RWPE1 (cell line): ENCODE data around the gene CHST11.
"Not testable (repeated sequence)": the region's sequence is repeated elsewhere in the genome, so short reads cannot be mapped to it uniquely, and the experiment has no call there.

Experiments used
- CTCF ChIA-PET: fragments of 350-600 bp; sonication (Branson Sonifier 250); formaldehyde crosslinking; extraction: SDS; loops from one replicate; lab custom pipeline; 2021; lab: Yijun Ruan, JAX
- POLR2A ChIA-PET: fragments of 400-600 bp; formaldehyde crosslinking; extraction: SDS; loops from one replicate; lab custom pipeline; 2020; ENCODE audit warnings: antibody characterized with exemption; ENCODE audit not compliant: low non-redundant PET; lab: Yijun Ruan, JAX
- DNase-seq: peaks from one replicate; pipeline ENCODE4 v3.0.0; 2012; ENCODE audit warnings: low spot score
- H3K27ac ChIP-seq: fragments of 450-650 bp; 2 replicates; pipeline ENCODE4 v1.5.1; 2017
- TF ChIP-seq, protein P1 (sequence below): fragments of 450-650 bp; conservative IDR thresholded peaks from 2 replicates; pipeline ENCODE4 v1.5.1; 2017; ENCODE audit warnings: low read depth, mild to moderate bottlenecking

CHST11 gene

DNA sequence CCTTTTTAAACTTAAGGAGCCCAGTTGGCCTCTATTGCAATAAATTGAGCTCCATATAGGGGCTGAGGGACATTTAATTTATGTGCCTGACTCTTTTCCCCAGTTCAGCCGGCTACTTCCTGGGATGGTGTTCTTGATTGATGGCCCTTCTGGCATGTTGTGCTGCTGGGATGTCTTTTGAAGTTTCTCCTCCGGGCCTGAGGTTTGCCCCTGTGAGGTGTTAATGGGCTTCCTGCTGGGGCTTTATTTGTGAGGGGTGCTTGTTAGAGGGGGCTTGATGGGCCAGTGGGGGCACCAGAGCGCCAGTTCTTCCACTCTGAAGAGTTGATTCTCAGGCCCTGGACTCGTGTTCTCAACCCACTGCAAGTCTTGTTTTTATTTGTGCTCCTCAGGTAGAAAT is 69.6 kb downstream of the CHST11 start:
- no peak for DNase-seq
- ChIA-PET CTCF (no interaction called here), POLR2A (no interaction called here)
- H3K27ac ChIP-seq: no peak overlapping the region
- TF ChIP-seq, protein P1, sequence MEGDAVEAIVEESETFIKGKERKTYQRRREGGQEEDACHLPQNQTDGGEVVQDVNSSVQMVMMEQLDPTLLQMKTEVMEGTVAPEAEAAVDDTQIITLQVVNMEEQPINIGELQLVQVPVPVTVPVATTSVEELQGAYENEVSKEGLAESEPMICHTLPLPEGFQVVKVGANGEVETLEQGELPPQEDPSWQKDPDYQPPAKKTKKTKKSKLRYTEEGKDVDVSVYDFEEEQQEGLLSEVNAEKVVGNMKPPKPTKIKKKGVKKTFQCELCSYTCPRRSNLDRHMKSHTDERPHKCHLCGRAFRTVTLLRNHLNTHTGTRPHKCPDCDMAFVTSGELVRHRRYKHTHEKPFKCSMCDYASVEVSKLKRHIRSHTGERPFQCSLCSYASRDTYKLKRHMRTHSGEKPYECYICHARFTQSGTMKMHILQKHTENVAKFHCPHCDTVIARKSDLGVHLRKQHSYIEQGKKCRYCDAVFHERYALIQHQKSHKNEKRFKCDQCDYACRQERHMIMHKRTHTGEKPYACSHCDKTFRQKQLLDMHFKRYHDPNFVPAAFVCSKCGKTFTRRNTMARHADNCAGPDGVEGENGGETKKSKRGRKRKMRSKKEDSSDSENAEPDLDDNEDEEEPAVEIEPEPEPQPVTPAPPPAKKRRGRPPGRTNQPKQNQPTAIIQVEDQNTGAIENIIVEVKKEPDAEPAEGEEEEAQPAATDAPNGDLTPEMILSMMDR: no peak

DNA sequence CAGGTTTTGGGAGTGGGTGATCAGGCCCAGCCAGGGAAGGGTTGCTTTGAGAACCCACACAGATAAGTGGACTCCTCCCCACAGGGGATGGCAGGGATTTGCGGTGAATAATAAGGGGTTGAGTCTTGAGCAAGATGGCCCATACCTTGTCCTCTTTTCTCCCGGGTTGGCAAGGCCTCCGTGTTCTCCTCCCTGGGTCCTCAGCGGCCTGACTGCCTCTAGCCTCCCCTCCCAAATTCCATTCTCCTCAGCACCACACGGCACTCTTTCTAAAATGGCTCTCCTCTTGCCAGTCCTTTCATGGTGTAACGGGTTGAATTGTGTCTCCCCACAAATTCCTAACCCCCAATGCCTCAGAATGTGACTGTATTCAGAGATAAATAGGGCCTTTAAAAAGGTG is 70.0 kb downstream of the CHST11 start:
- POLR2A ChIA-PET: no interaction called here
- TF ChIP-seq, protein P1: no peak
- no peak for DNase-seq
- CTCF ChIA-PET: interaction anchor here (0.6 kb wide), 1 partner anchor 23 kb away, joined by 4 read pairs; no protein-coding TSS in a partner anchor
- H3K27ac ChIP-seq: no peak overlapping the region

DNA sequence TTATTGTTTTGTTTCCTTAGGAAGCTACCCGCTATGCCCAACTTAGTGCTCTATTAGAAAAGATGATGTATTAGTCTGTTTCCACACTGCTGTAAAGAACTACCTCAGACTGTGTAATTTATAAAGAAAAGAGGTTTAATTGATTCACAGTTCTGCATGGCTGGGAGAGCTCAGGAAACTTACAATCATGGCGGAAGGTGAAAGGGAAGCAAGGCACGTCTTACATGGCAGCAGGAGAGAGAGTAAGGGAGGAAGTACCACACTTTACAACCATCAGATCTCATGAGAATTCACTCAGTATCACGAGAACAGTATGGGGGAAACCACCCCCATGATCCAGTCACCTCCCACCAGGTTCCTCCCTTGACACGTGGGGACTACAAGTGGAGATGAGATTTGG is 70.9 kb downstream of the CHST11 start:
- DNase-seq, H3K27ac ChIP-seq, POLR2A ChIA-PET: not testable (repeated sequence)
- CTCF ChIA-PET: interaction anchor here (0.7 kb wide), 1 partner anchor 1033 kb away, joined by 3 read pairs; no protein-coding TSS in a partner anchor

DNA sequence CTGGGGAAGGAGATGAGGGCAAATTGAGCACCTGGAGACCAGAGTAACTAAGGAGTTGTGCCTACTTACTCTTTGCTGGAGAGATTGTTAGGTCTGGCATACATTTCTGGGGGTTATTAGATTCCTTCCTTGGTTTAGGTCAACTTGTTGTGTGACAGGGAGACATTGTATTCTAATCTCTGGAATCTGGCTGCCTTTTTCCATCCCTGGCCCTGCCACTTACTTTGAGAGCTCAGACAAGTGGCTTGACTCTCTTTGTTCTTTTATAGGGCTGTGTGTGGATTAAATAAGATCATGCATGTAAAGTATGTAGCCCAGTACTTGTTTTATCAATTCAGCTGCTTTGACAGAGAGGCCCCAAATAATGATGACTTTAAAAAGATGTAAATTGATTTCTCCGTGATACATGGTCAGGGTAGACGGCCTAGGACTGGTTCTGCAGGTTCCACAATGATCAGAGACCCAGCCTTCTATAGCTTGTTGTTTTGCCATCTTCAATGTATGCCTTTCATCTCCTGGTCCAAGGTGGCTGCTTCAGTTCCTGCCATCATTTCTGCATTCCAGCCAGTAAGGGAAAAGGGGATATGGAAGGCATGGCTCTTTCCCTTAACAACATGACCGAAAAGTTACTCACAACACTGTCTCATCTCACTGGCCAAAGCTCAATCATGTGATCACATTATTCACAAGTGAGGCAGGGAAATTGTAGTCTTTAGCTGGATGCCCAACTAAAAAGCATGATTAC is 72.6 kb downstream of the CHST11 start:
- POLR2A ChIA-PET: no interaction called here
- DNase-seq: no peak
- no peak overlapping the region for H3K27ac ChIP-seq
- TF ChIP-seq, protein P1: no peak
- CTCF ChIA-PET: interaction anchor here (0.6 kb wide), 1 partner anchor 12 kb away, joined by 3 read pairs; no protein-coding TSS in a partner anchor

DNA sequence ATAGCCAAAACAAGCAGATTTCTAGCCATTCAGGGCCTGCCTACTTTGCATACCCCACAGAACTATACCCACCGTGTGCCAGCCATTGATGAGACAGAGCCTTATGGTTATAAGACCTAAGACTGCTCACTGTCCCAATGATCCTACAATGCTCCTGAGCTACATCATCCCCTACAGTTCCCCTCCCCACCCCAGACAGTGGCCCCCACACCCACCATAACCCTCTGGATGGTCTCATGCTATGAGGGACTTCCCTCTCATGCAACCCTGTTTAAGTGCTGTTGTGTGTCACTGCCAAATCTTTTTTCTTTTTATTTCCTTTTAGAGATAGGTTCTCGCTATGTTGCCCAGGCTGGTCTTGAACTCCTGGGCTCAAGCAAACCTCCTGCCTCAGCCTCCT is 75.9 kb downstream of the CHST11 start:
- TF ChIP-seq, protein P1: no peak
- DNase-seq: no peak
- no peak overlapping the region for H3K27ac ChIP-seq
- ChIA-PET CTCF (no interaction called here), POLR2A (no interaction called here)

DNA sequence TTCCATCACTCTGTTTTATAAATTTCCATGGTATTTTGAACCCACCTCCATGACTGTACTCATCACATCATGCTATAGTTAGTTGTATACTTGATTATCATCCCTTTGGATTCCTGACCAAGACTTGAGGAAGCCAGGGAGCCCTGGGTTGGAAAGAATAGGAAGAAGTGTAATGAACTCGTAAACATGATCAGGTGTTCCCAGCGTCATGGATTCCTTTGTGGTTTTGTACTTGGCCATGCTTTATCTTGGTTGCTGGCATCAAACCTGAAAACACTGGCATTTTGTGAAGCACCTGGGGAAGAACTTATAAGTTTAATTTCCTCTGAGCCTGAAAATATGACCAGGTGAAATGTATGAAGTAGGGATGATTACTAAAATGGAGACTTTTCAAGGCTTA is 76.4 kb downstream of the CHST11 start:
- no peak for DNase-seq
- no peak overlapping the region for H3K27ac ChIP-seq
- TF ChIP-seq, protein P1: no peak
- POLR2A ChIA-PET: no interaction called here
- CTCF ChIA-PET: no interaction called here

DNA sequence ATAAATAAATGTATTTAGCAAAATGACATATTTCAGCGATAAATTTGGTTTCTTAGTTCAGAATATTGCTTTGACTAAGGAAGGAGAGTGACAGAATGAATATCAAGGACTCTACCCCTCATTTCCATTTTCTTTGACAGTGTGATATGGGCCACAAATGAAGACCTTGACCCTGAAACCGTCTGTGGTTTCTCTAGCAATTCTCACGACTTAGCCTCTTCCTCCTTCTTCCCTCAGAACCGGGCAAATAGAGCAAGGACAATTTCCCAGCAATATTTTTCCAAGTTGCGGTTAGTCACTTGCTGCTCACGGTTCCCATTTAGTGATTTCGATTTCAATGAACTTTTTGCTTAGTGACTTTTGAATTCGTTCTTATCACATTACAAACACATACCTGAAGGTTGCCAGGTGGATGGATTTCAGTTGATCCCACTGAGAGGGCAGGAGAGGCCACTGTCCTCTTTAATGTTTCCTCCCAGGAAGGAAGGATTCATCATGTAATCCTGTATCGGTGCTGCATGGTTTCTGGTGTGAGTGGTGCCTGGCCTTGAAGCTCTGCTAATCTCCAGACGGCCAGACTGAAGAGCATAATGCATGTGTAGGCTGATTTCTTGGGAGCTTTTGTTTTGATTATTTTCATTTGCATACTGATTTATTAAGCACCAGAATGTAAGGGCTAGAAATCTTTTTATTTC is 77.6 kb downstream of the CHST11 start:
- CTCF ChIA-PET: no interaction called here
- no peak for DNase-seq
- POLR2A ChIA-PET: no interaction called here
- TF ChIP-seq, protein P1: no peak
- H3K27ac ChIP-seq: no peak overlapping the region
